Stimulated activated CD4-positive, alpha-beta T cell treated with anti-CD3 and anti-CD28 coated beads, Interleukin-1b, Interleukin-23, amount 100 ng/mL, for 4 hours (primary cell): ENCODE measurements around the gene FGFR3.
"Not testable (repeated sequence)": the region's sequence is repeated elsewhere in the genome, so short reads cannot be mapped to it uniquely, and the experiment has no call there.

Source experiments
- DNase-seq, 2 donors: peaks; one replicate each; pipeline ENCODE4 v3.0.0-alpha.2; 2020; ENCODE audit warnings: low read depth in 2 of 2

FGFR3 gene

DNA sequence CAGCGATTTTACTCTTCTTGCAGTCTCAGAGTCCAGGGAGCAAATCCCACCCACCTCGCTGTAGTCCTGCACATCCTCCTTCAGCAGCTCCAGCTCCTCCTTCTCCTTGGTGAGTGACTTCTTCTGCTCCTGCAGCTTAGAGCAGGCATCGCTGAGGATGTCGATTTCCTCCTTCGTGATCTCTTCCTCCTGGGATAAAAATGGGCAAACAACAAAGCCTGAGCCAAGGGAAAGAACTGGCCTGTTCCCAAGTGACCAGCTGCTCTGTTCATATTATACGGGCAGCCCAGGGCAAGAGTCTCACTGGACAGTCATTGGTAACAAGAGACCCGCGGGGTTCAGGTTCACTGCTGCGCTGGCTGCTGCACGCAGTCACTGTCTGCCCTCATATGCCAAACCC is 26.2 kb downstream of the FGFR3 start:
- DNase-seq, result no peak

DNA sequence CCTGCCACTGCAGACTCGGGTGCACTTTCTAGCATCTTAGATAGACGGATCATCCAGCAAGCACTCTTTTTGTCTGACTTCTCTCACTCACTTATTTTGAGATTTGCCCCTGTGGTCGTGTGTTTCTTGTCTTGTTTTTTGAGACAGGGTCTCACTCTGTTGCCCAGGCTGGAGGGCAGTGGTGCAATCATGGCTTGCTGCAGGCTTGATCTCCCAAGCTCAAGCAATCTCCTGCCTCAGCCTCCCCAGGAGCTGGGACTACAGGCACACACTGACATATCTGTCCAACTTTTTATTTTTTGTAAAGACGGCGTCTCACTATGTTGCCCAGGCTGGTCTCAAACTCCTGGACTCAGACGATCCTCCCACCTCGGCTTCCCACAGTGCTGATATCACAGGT is 26.7 kb downstream of the FGFR3 start:
- DNase-seq, result no peak

DNA sequence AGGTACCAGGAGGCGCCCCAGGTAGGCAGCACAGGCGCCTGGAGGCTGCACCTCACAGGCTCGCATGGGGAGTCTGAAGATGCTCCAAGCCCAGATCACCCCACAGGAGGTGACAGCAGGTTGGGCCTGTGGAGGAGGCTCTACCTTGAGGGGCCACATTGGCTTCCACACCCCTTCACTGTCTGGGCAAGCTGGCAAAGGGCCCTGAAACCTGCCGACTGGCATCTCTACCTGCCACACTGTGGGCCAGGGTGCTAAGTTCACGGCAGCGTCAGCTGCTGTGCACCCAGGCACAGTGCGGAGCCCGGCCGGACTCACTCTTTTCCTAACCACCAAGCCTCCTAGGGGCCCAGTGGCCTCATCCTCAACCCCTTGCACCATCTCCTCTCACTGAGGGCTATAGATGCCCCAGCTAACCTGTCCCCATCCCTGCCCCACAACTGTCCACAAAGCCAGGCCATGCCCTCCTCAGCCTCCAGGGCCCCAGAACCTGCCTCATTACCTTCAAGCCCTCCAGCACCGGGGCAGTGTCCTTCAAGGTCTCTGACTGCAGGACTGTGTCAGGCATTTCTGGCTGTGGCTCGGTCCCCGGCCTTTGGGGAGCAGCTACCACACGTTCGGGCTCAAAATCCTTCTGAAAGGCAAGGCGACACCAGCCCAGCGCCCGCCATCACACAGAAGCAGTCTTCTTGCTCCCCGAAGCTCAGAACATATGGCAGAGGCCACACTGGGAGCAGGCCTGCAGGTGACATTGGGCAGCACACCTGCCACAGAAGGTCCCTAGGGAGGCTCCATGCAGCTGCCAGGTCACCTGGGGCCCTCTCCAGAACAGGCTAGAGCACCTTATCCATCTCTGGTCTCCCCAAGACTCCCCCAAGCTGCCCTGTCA is 28.8 kb downstream of the FGFR3 start:
- no peak for DNase-seq

DNA sequence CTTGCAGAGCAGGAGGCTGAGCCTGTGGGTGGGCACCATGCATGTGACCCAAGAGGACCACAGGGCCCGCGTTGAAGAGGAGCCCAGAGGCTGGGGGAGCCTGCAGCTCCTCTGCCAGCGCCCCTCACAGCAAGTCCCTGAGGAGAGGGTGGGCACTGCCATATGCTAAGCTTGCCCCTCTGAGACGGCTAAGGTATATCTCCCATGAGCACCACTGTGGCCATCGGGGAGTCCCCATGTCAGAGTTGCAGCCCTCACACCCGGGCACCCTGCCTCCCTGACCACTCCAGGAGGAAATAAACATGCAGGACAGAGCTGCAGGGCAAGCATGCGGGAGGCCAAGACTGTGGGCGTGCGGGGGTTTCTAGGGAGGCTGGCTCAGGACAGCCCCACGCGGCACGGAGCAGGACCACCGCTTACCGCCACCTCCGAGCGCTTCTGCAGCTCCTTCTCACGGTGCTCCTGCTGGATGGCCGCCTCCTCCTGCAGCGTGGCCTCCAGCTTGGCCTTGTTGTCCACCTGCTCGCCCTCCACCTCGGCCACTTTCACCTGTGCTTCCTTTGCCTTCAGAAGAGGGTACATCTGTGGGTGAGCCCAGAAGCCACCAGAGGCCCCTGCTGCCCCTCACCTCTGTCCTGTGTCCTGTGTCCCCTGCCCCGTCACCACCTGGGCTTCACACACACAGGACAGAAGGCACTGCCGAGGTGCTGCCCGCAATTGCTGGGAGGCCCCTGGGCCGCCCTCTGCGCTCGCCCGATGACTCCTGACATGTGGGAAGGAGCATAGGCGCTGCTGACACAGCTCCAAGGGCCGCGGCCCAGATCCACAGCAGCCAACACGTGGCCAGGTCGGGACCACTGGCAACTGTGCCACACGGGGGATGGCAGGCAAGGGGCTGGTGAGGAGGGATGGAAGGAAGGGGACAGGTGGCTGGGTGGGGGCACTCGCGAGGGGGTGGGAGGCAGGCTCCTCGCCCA is 29.8 kb downstream of the FGFR3 start:
- DNase-seq, result no peak

DNA sequence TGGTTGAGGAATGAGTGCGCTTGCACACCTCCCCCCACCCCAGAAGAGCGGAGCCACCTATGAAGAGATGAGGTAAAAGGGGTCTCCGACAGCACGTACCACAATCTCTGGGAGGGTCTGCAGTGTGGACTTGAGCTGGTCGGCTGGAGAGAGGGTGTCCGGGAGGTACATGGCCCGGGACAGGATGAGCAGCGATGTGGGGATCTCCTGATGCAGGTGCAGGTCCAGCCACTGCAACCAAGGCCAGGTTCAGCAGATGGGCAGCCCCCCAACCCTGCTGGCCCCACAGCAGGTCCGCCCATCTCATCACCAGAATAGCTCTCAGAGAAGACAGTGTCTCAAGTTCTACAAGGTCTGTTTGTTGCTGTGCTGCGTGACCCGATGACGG is 30.4 kb downstream of the FGFR3 start:
- DNase-seq, result no peak

DNA sequence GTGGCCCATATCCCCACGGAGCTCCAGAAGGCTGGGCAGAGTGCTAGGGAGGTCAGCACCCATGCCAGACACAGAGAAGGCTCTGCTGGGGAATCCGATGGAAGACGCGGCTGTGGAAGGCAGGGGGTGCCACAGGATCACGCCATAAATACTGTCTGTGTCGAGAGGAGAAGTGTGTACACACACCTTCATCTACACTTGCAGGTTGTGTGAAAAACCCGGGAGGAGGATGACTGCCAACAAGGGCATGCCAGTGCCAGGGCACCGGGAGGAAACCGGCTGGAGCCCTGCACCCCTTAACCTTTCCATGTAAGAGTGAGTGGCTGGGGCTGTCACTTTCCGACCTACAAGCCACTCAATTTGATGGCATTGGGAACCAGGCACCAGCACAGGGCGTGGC is 31.7 kb downstream of the FGFR3 start:
- no peak for DNase-seq

DNA sequence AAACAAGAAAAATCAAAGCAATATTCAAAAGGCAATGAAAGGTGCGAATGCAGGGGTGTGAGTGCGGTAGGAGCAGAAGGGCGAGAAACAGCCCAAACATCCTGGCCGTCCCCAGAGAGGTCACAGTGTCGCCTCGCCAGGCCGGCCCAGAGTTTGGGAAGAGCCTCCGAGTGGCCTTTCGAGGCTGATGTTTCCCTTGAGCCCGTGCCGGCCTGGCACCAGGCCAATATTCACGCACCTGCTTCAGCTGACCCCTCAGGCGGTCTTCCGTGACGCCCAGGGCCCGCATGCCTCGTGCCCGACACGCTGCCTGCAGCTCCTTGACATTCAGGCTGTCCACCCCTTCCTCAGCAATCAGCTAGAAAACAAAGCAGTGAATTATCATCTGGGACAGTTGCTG is 32.2 kb downstream of the FGFR3 start:
- no peak for DNase-seq

DNA sequence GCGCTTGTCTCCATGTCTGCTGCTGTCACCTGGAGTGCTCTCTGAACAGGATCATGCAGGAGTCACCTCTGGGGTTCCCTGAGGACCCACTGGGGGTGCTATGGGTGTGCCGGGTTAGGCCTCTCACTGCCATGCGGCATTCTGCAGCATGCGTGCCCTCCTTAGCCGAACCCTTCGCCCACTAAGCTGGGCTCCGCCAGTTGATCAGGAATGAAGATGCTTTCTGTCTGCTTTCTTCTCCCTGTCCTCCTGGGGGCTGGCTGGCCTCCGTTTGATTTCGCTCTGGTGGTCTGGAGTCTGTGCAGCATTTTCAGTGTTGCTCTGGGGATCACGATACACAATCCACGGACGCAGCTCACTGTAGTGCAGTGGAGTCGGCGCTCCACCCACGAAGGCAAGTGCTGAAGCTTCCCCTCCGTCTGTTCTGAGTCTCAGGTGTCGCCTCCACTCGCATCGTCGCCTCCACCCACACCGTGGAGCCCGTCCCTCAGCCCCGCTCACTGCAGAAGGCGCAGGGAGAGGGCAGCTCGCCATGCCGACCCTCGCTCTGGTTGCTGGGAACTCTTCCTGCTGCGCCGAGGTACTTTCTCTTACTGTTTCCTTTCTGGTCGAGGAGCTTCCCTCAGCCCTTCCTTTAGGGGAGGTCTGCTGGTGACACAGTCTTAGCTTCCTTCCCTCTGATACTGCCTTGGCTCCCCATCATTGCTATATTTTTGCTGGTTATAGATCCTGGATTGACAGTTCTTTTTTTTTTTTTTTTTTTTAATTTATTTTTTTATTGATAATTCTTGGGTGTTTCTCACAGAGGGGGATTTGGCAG is 33.6 kb downstream of the FGFR3 start:
- no peak for DNase-seq

DNA sequence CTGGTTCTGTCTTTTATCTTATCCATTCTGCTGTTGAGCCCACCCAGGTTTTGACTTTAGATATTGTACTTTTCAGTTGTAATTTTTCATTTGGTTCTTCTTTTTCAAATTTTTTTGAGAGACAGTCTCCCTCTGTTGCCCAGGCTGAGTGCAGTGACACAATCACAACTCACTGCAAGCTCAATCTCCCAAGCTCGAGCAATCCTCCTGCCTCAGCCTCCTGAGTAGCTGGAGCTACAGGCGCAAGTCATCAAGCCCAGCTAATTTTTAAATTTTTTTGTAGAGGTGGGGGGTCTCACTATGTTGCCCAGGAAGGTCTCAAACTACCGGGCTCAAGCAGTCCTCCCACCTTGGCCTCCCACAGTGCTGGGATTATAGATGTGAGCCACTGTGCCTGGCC is 37.1 kb downstream of the FGFR3 start:
- no peak for DNase-seq

DNA sequence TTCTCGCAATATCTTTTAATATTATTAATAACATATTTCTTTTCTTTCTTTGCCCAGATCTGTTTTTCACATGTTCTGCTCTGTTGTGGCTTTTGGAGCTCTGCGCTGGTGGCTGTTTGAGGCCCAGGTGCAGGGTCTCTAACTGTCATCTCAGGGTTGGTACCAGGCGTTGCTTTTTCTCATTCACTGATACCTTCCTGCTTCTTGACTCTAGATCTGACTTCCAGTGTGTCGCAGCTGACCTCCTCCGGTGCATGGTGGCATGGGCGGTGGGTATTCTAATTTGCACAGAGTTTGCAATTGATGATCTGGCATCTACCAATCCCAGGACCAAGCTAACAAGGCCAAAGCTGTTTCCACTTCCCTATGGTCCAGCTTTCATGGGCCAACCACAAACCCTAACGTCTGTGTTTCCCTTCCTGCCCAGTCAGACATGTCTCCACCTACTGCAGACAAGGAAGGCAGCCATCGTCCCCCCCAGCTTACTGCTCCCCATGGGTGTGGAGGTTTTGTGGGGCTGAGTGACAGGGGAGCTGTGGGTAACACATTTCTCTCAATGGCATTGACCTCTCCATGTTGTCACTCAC is 37.6 kb downstream of the FGFR3 start:
- DNase-seq, result no peak

DNA sequence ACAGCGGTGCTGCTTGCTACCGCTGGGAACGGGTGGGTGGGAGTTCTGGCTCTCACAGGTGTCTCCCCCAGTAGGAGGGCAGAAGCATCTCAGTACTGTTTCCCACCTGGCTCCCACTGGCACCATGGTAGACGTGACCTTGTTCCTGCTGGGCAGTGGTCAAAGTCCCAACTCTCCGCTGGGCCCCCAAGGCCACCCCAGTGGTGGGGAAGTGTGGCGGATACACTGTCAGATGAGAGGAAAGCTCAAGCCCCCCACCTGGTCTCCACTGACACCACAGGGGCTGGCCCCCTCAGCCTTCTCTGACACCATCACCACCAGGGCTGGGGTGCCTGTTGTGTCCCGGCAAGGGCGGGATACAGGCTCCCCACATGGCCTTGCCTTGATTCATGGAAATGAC is 38.2 kb downstream of the FGFR3 start:
- DNase-seq, result no peak

DNA sequence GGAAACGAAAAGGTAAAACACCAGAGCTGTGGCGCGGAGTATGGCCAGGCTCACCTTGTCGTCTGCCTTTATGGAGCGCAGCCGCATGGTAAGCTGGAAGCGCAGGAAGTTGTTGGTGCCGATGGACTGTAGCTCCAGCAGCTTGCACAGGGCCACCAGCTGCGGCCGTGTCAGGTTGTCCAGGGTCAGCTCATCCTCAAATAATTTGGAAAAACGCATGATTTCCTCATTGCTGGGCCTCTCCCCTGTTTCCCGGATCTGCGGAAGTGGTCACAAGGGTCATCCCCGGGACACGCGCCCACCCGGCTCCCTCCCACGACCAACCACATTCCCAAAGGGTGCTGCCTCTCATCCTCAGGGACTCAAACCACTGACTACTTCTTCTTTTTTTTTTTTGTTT is 39.6 kb downstream of the FGFR3 start:
- no peak for DNase-seq

DNA sequence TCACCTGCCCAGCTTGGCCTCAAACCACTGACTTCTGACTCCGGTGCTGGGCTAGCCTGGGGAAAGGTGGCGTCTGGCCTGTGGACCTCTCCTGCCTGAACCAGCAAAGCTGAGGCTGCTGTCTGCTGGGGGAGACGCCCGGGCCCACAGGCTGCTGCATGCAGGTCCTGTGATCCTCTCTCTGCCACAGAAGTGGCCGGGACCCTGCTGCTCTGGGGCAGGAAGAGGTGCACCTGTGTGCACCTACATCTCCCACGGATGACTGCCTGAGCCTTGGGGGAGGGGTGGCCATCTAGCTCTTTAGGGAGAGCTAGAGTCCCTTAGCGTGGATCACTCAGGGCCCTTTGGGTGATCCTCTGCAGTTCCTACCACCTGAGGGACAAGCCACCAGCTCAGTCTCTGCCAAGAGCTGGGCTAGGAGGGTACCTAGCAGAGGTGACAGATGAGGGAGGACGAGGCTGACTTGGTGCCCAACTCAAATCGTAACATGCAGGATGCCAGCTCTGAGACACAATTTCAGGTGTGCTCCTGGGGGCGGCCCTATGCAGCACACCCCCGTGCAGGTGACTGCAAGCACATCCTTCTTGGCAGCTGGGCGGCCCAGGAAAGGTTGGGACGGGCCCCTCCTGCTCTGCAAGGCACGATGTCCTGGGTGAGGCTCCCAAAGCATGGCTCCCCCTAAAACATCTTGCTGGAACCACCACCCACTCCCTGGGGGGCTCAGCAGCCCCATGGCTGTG is 40.4 kb downstream of the FGFR3 start:
- no peak for DNase-seq

DNA sequence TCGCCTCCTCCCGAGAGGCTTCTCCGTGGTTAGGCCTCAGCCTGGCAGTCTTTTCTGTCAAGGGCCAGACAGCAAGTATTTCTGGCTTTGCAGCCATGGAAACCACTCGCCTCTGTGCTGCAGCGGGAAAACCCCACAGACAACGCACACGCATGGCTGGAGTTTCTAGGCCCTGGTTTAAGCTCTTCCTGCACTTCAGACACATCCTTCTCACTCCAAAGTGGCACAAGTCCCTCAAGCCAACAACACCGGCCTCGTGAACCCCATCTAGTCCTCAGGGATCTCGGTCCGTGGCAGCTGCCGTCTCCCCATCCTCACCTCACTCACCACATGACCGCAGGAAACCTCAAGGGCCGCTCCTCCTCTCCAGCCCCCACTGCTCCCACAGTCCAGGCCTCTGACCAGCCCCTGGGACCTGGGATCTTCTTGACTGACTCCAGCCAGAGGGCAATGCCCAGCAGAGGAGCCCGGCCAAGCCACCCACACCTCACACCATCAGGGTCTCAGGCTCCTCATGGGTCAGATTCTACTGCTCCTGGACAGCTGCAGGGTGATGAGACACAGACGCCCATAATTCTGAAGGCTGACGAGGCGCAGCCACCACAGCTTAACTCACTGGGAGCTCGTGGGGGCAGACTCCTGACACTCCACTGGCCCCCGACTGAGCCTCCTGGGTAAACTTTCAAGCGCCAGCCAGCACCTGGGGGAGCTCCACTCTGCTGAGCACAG is 41.1 kb downstream of the FGFR3 start:
- DNase-seq, result no peak

DNA sequence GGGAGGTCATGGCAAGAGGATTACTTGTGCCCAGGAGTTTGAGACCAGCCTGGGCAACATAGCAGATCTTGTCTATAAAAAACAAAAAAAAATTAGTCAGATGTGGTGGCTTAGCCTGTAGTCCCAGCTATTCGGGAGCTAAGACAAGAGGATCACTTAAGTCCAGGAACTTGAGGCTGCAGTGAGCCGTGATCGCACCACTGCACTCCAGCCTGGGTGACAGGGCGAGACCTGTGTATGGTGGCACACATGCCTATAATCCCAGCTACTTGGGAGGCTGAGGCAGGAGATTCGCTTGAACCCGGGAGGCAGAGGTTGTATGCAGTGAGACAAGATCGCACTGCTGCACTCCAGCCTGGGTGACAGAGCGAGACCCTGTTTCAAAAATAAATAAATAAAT is 42.7 kb downstream of the FGFR3 start:
- DNase-seq, result not testable (repeated sequence)

DNA sequence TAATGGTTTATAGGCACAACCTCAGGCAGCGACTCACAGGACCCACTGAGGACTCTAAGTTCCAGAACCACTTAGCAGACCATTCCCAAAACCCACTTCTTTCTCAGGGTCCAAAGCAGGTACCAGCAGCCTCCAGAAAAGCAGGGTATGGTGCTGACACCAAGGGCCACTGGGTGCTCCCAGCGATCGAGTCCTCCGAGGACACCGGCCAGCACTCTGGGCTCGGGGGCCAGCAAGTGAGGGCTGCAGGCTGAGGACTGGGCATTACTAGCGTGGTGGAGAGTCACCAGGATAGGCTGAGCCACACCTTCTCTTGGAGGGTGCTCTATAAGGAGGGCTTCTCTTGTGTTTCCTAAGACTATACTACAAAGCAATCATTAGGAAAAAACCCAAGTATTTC is 43.6 kb downstream of the FGFR3 start:
- no peak for DNase-seq

DNA sequence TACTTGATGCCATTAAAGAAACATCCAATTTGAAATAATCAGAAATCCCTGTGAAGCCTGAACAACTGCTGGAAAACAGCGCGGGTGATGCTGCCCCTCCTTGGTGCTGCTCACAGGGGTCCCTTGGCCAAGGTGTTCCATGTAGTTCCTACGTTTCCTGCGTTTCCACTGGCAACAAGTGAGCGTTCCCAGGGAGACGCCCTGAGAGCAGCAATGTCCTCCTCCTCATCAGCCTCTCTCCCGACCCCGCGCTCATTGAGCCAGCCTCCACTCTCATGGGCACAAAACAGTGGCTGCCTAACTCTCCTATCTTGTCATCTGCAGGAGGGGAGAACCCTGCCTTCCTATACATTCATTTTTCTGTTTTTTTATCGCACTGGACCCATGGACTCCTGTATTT is 44.0 kb downstream of the FGFR3 start:
- DNase-seq, result no peak

DNA sequence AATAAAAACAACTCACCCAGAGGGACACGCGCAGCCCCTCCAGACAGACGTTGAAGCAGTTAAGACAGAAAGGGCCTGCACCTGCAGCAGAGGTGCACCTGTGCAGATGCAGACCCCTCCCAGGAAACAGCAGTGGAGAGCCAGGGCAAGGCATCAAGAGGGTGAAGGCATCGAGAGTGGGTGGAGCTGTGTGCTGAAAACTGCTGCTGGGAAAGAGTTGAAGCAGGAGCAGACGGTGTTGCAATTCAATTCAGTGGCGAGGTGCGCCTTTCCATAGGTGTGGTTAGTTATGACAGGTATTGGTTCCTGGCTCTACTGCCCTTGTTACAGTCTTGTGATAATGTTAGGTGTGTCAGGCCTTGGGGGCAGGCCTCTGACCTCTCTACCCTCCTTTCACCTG is 46.2 kb downstream of the FGFR3 start:
- no peak for DNase-seq

DNA sequence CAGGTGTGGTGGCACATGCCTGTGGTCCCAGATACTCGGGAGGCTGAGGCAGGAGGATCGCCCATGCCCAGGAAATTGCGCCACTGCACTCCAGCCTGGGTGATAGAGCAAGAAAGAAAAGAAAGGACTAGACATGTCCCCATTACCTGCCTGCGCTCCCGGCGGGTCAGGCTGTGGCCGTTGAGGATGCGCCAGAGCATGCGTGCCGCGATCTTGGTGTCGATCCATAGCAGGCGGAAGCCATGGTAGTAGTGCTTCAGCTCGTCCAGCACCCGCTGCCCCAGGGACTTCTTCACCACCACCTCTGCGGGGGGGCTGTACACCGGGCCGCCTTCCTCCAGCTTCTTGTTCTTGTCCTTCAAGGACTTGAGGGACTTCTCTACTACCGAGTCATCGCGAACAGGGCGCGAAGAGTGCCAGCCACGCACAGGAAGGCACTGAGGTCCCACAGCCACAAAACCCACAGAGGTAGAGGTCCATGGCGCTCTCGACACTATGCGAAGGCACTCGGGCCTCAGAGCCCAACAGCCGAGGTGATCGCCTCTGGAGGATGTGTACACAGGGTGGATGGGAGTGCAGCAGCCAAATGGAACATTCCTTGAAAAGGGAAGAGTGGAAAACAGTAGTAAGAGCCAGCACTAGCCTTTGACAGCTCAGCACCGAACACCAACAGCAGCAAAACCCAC is 48.3 kb downstream of the FGFR3 start:
- DNase-seq, result no peak

DNA sequence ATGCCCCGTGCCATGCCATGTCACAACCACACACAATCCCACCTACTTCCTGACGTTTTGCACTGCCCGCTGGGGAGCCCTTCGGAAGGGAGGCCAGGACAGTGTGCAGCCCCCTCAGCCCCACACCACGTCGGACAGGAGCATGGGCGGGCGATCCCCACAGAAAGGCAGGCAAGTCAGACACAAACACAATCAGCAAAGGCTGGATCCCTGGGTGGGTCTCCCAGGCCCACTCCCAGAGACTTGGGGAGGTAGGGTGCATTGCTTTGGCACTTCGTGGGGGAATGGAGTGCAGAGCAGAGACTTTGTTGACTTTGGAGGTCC is 48.8 kb downstream of the FGFR3 start:
- no peak for DNase-seq
